ENCODE measurements around the gene GAS7. TPM values are rescaled to one million over a fixed set of nuclear protein-coding genes. Genes with fewer than 3 reads are reported as not detected.

Gene GAS7
- total RNA-seq, 1 experiment from 2014 or later = 4.1 TPM

GRCh38 chr17:9937241-9937761 lies 261.1 kb downstream of the GAS7 start:
- no peaks in the 10 kb centered on the region for H3K79me2 ChIP-seq (ENCODE audit: insufficient read depth, low read length)
- H3K4me2 ChIP-seq (ENCODE audit: low read length) = no peak overlapping the region
- BruUV-seq (replicated peaks) = no TSS peak
- TF ChIP-seq YY1 (IDR thresholded peaks at IDR 0.05; ENCODE audit: extremely low read depth, insufficient replicate concordance, low read depth, low read length) (no peak), JUND (IDR thresholded peaks at IDR 0.05) (no peak), CTCF (IDR thresholded peaks at IDR 0.05 in 2 of 3, conservative IDR thresholded peaks at IDR 0.05 in 1 of 3; ENCODE audit: borderline replicate concordance in 1 of 3, insufficient read depth in 1 of 3, low read depth in 2 of 3, low read length in 2 of 3) (no peak), ATF3 (IDR thresholded peaks at IDR 0.05) (no peak), REST (IDR thresholded peaks at IDR 0.05; ENCODE audit: low read depth) (no peak), CEBPB (IDR thresholded peaks at IDR 0.05; ENCODE audit: low read depth) (no peak), SP1 (IDR thresholded peaks at IDR 0.05; ENCODE audit: low read depth) (no peak), ZBTB33 (IDR thresholded peaks at IDR 0.05; ENCODE audit: extremely low read depth, insufficient replicate concordance, low read length) (no peak), EGR1 (IDR thresholded peaks at IDR 0.05; ENCODE audit: low read depth) (no peak), ELF1 (IDR thresholded peaks at IDR 0.05; ENCODE audit: borderline replicate concordance, low read depth) (no peak), FOSL1 (IDR thresholded peaks at IDR 0.05; ENCODE audit: low read depth) (no peak), EZH2 (IDR thresholded peaks at IDR 0.05) (no peak), ZNF274 (IDR thresholded peaks at IDR 0.05; ENCODE audit: low read depth, low read length) (no peak)
- no peaks in the 10 kb centered on the region for H3K36me3 ChIP-seq (ENCODE audit: control insufficient read depth in 1 of 2, insufficient read depth in 2 of 2, low read length in 2 of 2)
- H3K4me3 ChIP-seq (replicated peaks in 1 of 2; ENCODE audit: low read depth in 1 of 2, low read length in 2 of 2) = no peak overlapping the region
- ChIA-PET CTCF (no interaction called here), POLR2A (no interaction called here), RAD21 (ENCODE audit: low non-redundant PET in 1 of 2, low total read pairs in 2 of 2, uncharacterized antibody in 2 of 2, unreplicated experiment in 2 of 2) (no interaction called here)
- H3K27ac ChIP-seq (ENCODE audit: low read depth, low read length) = no peak overlapping the region
- no peak overlapping the region for H3K9ac ChIP-seq (ENCODE audit: low read length)
- H3K27me3 ChIP-seq (ENCODE audit: insufficient read depth, low read length) = no peaks in the 10 kb centered on the region
- intact Hi-C loops (cut with micrococcal nuclease) = no loop called here
- H3K4me1 ChIP-seq (ENCODE audit: control insufficient read depth in 1 of 2, insufficient read depth in 2 of 2, low read length in 2 of 2) = no peaks in the 10 kb centered on the region
- H3K9me2 ChIP-seq (ENCODE audit: insufficient read depth) = no peaks in the 10 kb centered on the region
- no peak overlapping the region for H2AFZ ChIP-seq (ENCODE audit: low read depth, low read length, poor library complexity, severe bottlenecking)
- no peaks in the 10 kb centered on the region for H4K20me1 ChIP-seq (ENCODE audit: insufficient read depth)
- DNase-seq (ENCODE audit: low read depth, low spot score) (no peak), ATAC-seq (no peak)
- no peaks in the 10 kb centered on the region for H3K9me3 ChIP-seq (ENCODE audit: control insufficient read depth in 1 of 2, insufficient read depth in 1 of 2, low read depth in 1 of 2, low read length in 2 of 2)

All from HCT116 (cell line).